Esophagus muscularis mucosa (tissue), 4 donors: ENCODE results near the gene GDPGP1.

Experiments
- EP300 ChIP-seq: sonication (generic); formaldehyde crosslinking; IDR thresholded peaks from one replicate; pipeline ENCODE4 v1.6.1; 2017; ENCODE audit warnings: antibody characterized with exemption
- POLR2A ChIP-seq: fragments of 450-650 bp; IDR thresholded peaks from one replicate; pipeline ENCODE4 v1.6.1; 2017; ENCODE audit warnings: antibody characterized with exemption, moderate library complexity, mild to moderate bottlenecking, low read depth
- POLR2AphosphoS5 ChIP-seq, 2 donors: sonication (generic); formaldehyde crosslinking; IDR thresholded peaks; one replicate each; pipeline ENCODE4 v1.6.1; 2017; ENCODE audit warnings: antibody characterized with exemption in 2 of 2
- TF ChIP-seq, protein P1 (sequence below), 3 experiments: fragments of 200-600 bp in 2 of 3; fragments of 450-650 bp in 1 of 3; sonication (generic) in 2 of 3; IDR thresholded peaks; one replicate each; pipeline ENCODE4 v1.5.1; 2017 to 2019; ENCODE audit warnings: antibody characterized with exemption in 3 of 3, mild to moderate bottlenecking in 2 of 3, moderate library complexity in 1 of 3

DNA sequence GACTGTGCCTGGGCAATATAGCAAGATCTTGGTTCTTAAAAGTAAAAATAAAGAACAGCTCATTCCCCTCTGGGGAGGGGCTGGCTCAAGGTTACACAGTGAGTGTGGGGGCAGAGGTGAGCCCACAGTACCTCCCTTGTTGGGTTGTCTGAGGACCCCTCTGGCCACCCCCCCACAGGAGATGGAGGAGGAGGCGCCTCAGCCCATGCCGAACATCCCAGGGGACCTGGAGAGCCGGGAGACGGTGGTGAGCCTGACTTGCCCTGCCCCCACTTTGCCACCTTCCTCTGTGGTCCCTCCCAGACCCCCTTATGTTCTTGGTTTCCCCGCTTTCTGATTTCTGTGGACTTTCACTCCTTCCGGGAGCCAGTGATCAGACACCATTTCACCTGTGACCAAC is 60.1 kb downstream of the GDPGP1 start:
- TF ChIP-seq, protein P1, sequence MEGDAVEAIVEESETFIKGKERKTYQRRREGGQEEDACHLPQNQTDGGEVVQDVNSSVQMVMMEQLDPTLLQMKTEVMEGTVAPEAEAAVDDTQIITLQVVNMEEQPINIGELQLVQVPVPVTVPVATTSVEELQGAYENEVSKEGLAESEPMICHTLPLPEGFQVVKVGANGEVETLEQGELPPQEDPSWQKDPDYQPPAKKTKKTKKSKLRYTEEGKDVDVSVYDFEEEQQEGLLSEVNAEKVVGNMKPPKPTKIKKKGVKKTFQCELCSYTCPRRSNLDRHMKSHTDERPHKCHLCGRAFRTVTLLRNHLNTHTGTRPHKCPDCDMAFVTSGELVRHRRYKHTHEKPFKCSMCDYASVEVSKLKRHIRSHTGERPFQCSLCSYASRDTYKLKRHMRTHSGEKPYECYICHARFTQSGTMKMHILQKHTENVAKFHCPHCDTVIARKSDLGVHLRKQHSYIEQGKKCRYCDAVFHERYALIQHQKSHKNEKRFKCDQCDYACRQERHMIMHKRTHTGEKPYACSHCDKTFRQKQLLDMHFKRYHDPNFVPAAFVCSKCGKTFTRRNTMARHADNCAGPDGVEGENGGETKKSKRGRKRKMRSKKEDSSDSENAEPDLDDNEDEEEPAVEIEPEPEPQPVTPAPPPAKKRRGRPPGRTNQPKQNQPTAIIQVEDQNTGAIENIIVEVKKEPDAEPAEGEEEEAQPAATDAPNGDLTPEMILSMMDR (IDR thresholded peaks at IDR 0.05): no peak
- no peak for TF ChIP-seq POLR2A
- TF ChIP-seq POLR2AphosphoS5 (IDR thresholded peaks at IDR 0.05): no peak
- no peak for TF ChIP-seq EP300
